ENCODE data around the gene MSH5. TPM values are rescaled to one million over a fixed set of nuclear protein-coding genes. Genes with fewer than 3 reads are reported as not detected.
A peak's percentile ranks its signal among the peaks of the same experiment; 100 is the strongest.

The MSH5 gene
- total RNA-seq, 4 donors from 2014 or later = 4.0 to 6.4 (median 4.5) TPM

DNA sequence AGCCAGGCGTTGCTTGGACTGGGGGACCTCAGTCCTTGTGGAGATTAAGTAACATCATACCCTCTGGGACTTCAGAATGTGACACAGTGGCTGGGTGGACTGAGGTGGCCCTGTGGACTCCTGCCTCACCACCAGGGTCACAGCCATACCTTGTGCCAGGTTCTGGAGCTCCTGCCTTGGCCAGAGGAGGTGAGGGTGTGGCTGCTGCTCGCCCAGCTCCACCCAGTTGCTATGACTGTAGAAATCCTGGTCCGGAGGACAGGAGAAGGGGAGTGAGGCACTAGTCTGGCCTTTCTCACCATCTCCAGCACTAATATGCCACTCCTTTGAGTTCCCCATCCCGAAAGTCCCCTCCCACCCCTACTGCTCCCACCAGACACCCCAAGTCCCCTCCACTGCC lies 35.4 kb downstream of the MSH5 start:
- 85% methylated on average over 4 of the region's 4 CpGs for WGBS
- Histone ChIP-seq H3K4me1 (peaks cover 12 to 22% (median 16%) of the 10 kb centered on the region in 4 donors), H3K27me3 (no peaks in the 10 kb centered on the region), H3K36me3 (peaks cover 16 to 25% (median 20%) of the 10 kb centered on the region in 4 donors), H3K9me3 (no peaks in the 10 kb centered on the region), H3K4me3 (no peak overlapping the region), H3K27ac (replicated peaks in 1 of 4) (no peak overlapping the region)
- TF ChIP-seq POLR2AphosphoS5 (IDR thresholded peaks at IDR 0.05) (no peak), EP300 (IDR thresholded peaks at IDR 0.05) (no peak), POLR2A (IDR thresholded peaks at IDR 0.05; ENCODE audit: low read depth) (no peak)
- TF ChIP-seq, protein P1, sequence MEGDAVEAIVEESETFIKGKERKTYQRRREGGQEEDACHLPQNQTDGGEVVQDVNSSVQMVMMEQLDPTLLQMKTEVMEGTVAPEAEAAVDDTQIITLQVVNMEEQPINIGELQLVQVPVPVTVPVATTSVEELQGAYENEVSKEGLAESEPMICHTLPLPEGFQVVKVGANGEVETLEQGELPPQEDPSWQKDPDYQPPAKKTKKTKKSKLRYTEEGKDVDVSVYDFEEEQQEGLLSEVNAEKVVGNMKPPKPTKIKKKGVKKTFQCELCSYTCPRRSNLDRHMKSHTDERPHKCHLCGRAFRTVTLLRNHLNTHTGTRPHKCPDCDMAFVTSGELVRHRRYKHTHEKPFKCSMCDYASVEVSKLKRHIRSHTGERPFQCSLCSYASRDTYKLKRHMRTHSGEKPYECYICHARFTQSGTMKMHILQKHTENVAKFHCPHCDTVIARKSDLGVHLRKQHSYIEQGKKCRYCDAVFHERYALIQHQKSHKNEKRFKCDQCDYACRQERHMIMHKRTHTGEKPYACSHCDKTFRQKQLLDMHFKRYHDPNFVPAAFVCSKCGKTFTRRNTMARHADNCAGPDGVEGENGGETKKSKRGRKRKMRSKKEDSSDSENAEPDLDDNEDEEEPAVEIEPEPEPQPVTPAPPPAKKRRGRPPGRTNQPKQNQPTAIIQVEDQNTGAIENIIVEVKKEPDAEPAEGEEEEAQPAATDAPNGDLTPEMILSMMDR (IDR thresholded peaks at IDR 0.05) = no peak
- DNase-seq (ENCODE audit: extremely low spot score) = no peak
- intact Hi-C loops (cut with DNase I) = no loop called here

DNA sequence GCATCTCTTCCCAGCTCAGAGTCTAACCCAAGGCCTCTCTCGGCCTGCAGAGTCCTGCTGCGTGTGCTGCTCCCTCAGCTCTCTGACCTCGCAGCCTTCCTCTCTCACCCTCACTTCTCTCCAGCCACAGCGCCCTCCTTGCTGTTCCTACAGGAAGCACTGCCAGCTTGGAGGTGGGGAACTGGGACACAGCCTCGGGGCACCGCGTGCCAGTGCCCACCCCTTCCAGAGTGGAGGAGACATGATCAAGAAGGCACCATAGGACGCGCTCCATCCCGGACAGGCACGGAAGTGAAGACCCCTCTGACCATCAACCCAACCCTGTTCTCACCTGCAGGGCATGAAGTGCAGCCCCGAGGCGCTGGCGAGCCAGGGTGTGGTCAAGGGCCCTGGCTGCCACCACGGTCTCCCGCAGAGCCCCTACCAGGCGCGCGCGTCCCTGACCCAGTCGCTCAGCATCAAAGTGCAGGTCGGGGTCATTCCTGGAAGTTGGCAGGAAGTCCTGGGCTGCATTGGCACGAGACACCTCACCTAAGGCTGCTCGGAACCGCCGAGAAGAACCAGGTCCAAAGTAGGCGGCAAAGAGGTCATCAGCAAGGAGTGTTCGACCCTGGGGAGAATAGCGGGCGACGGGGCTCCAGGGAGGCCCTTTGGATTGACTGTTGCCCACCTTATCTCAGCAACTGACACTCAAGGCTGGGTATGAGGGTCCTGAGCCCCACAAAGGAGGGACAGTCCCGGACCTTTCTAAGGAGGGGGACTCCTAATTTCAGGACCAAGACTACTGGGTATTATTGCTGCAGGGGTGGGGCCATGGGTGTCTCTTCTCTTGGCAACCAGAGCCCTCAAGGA lies 36.1 kb downstream of the MSH5 start:
- H3K4me3 ChIP-seq = no peak overlapping the region
- H3K4me1 ChIP-seq = peaks cover 12 to 22% (median 16%) of the 10 kb centered on the region in 4 donors
- intact Hi-C loops (cut with DNase I) = no loop called here
- no peaks in the 10 kb centered on the region for H3K9me3 ChIP-seq
- no peaks in the 10 kb centered on the region for H3K27me3 ChIP-seq
- no peak for TF ChIP-seq EP300 (IDR thresholded peaks at IDR 0.05)
- no peak for TF ChIP-seq POLR2A (IDR thresholded peaks at IDR 0.05; ENCODE audit: low read depth)
- no peak overlapping the region for H3K27ac ChIP-seq (replicated peaks in 1 of 4)
- 91% methylated on average over 26 of the region's 32 CpGs for WGBS
- H3K36me3 ChIP-seq = peaks cover 21 to 32% (median 26%) of the 10 kb centered on the region in 4 donors
- DNase-seq (ENCODE audit: extremely low spot score) = no peak

DNA sequence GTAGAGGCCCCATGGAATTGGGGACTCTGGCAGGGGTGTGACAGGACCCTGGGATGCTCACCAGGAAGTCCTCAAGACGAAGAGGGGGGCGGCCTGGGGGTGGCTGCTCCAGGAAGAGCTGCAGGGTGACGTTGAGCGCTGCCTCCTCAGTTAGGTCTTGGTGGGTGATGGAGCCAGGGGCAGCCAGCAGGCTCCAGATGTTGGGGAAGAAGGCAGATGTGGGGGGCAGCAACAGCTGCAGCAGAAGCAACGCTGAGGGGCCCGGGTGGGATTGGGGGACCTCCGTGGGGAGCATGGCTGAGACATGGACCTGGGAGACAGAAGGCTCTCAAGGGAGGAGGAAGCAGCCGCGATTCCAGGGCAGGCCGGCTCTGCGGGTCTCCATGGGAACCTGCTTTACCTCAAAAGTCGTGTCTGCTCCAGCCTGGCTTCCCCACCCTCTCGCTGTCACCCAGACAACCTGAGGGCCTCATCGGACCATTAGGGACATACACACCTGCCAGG lies 36.7 kb downstream of the MSH5 start:
- Histone ChIP-seq H3K27me3 (no peaks in the 10 kb centered on the region), H3K4me3 (peak overlapping the region in 2 of 4 donors; percentile 9 to 14), H3K27ac (replicated peaks in 1 of 4) (peak overlapping the region in 3 of 4 donors; percentile 28 to 41 (median 33)), H3K4me1 (peaks cover 12 to 22% (median 16%) of the 10 kb centered on the region in 4 donors), H3K9me3 (no peaks in the 10 kb centered on the region), H3K36me3 (peaks cover 21 to 39% (median 33%) of the 10 kb centered on the region in 4 donors)
- TF ChIP-seq, protein P1 (IDR thresholded peaks at IDR 0.05) = no peak
- TF ChIP-seq POLR2AphosphoS5 (IDR thresholded peaks at IDR 0.05) (no peak), POLR2A (IDR thresholded peaks at IDR 0.05; ENCODE audit: low read depth) (no peak), EP300 (IDR thresholded peaks at IDR 0.05) (no peak)
- intact Hi-C loops (cut with DNase I) = no loop called here
- WGBS = 46% methylated on average over 12 of the region's 14 CpGs
- DNase-seq (ENCODE audit: extremely low spot score) = no peak

DNA sequence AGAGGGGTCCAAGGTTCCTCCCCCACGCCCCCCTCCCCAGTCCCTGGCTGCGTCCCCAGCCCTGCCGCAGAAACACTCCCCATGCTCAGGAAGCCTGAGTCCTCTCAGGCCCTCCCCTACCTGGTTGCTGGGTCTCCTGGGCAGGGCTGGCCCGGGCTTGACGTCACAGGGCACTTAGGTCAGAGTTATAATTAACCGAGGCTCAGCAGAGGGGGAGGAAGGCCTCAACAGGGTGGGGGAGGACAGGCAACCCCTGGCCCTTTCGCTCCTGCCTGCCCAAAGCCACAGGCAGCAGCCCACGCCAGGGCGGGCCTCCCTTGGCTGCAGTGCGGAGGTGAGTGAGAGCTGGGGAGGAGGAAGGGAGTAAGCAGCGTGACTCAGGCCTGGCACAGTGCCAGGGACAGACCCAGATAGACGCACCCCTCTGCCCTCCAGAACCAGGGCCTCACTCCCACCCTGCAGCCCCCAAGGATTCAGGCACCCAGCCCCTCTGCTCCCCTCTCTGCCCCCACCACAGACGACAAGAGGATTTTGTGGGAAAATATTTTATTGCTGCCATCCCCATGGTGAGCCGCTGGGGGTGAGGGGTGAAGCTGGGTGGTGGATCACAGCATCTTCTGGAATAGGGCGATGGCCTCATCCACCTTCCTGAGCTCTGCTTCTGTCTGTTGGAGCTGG lies 37.3 kb downstream of the MSH5 start, which contains the start of gene VWA7:
Gene VWA7 (minus strand): TSS at position 340 of the 678 bp plus-strand sequence. CDS start 549 bp downstream, outside the sequence.
- TF ChIP-seq EP300 (IDR thresholded peaks at IDR 0.05) (no peak), POLR2AphosphoS5 (IDR thresholded peaks at IDR 0.05) (peak in 1 of 2 donors; percentile 22)
- H3K9me3 ChIP-seq = no peaks in the 10 kb centered on the region
- H3K4me3 ChIP-seq = peak within 1 kb of the TSS in 3 of 4 donors; percentile 5 to 14 (median 9)
- no peak for DNase-seq (ENCODE audit: extremely low spot score)
- peak within 1 kb of the TSS in 3 of 4 donors; percentile 28 to 41 (median 33) for H3K27ac ChIP-seq (replicated peaks in 1 of 4)
- WGBS = 19% methylated on average over 15 of the region's 15 CpGs
- peaks cover 25 to 44% (median 39%) of the 10 kb centered on the region in 4 donors for H3K36me3 ChIP-seq
- H3K27me3 ChIP-seq = no peaks in the 10 kb centered on the region
- intact Hi-C loops (cut with DNase I) = no loop called here
- H3K4me1 ChIP-seq = peaks cover 12 to 22% (median 16%) of the 10 kb centered on the region in 4 donors

DNA sequence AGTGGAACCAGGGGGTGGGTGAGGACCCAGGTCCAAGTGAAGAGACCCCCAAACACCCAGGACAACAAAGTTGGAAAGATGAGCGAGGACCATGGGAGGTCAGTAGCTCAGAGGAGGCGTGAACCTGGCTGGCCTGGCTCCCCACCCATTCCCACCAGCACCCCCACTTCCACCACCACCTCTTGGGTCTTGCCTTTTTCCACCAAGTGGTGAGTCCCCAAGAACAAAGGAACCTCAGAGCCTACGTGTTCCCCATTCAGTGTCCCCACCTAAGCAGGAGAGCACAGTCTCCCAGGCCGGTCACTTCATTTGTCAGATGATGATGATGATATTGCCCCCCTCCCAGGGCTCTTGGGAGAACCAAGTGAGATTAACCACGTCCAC lies 37.9 kb downstream of the MSH5 start:
- Histone ChIP-seq H3K9me3 (no peaks in the 10 kb centered on the region), H3K27me3 (no peaks in the 10 kb centered on the region), H3K27ac (replicated peaks in 1 of 4) (peak overlapping the region in 1 of 4 donors; percentile 41), H3K36me3 (peaks cover 31 to 50% (median 44%) of the 10 kb centered on the region in 4 donors), H3K4me1 (peaks cover 12 to 22% (median 16%) of the 10 kb centered on the region in 4 donors), H3K4me3 (no peak overlapping the region)
- TF ChIP-seq POLR2A (IDR thresholded peaks at IDR 0.05; ENCODE audit: low read depth) (no peak), EP300 (IDR thresholded peaks at IDR 0.05) (no peak), POLR2AphosphoS5 (IDR thresholded peaks at IDR 0.05) (no peak)
- TF ChIP-seq, protein P1 (IDR thresholded peaks at IDR 0.05) = no peak
- intact Hi-C loops (cut with DNase I) = no loop called here
- DNase-seq (ENCODE audit: extremely low spot score) = no peak
- 90% methylated on average over 2 of the region's 5 CpGs for WGBS

All from esophagus muscularis mucosa (tissue), 4 donors.